GM19193 (cell line): ENCODE data around the gene SLC30A1.

Experiments used
- POLR2A ChIP-seq: IDR thresholded peaks from 4 replicates; pipeline ENCODE4 v1.6.1; 2011; ENCODE audit not compliant: insufficient read depth, insufficient read length; ENCODE audit errors: extremely low read depth

SLC30A1 gene

DNA sequence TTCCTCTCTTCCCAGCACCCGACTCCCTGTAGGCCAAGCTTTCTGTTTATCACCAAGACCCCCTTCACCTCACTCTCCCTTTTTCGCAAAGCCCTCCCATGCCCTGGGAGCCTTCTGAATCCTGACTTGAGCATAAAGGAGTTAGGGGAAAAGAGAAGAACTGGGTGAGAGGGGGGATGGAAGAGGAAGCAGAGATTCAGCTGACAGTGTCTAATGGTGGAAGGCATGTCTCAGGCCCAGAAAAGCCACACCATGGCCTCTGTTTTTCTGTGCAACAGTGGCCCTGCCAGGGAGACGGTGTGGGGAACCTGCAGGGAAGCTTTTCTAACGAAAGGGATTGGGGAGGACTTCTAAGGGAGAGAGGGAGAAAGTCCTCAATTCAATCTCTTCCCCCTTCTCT is 32.9 kb upstream of the SLC30A1 start:
- no peak for TF ChIP-seq POLR2A

DNA sequence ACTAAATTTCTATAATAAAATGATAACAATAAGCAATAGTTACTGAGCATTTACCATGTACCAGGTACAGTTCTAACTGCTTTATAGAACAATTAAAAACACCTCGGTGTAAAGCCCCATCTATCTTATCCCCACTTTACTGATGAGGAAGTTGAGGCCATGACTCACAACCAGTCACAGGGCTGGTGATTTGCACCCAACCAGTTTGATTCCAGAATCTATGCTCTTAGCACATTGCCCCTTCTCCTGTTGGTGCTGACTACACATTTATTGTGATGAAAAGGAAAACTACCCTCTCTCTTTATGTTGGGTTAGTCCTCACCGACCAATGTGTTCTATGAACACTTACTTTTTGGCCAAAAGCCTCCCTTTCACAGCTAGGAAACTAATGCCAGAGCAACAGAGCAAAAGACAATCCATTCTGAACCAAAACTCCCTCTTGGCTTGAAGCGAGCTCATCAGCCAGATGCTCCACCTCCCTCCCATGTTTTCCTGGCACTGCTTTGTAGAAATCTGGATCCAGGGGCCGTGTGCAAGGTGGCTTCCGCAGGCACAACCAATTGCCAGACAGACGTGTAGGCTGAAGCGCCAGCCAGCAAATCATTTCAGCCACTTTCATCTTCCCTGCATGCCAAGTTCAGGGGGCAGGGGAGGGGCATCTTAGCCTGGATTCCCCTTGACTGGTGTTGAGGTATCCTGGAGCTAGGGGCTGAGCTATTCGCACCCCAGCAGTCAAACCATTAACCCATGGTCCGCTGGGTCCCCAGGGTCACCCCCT is 32.0 kb upstream of the SLC30A1 start:
- TF ChIP-seq POLR2A = no peak

DNA sequence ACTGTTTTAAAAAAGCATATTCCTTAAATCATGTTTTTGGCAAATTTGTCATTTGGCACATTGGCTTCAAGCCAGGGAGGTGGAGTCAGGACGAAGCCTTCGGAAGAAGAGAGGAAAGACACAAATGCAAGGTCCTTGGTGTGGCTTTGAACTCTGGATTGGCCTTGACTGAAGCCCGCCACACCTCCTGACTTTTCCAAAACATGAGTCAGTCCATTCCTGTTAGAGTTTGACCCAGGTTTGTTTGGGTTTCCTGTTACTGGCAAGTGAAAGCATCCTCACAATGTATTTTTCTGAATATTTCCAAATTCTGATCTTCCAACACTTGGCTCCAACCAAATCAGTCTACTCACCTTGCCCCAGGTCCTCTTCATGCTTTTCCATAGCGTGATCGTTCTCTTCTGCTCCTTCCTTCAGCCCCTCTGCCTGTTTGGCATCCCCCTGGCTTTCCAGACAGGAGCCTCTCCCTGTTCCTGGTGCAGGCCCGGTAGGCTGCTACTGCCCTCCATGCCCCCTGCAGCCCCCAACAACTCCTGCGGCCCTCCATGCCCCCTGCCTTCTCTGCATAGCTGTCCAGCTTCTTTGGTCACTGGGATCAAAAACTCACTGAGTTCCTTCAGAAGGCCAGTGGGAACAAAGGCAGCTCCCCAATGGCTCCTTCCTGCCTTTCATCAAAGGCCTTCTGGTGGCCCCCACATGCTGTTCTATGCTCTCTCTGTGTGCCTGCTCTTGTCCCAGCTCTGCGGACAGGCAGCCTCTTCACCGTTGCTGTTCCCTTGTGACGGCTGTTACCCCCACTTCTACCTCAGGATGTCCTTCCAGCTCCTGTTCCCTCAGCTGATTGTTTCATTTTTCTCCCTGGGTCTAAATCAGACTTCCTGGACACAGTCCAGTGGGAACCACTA is 30.4 kb upstream of the SLC30A1 start:
- TF ChIP-seq POLR2A = no peak

DNA sequence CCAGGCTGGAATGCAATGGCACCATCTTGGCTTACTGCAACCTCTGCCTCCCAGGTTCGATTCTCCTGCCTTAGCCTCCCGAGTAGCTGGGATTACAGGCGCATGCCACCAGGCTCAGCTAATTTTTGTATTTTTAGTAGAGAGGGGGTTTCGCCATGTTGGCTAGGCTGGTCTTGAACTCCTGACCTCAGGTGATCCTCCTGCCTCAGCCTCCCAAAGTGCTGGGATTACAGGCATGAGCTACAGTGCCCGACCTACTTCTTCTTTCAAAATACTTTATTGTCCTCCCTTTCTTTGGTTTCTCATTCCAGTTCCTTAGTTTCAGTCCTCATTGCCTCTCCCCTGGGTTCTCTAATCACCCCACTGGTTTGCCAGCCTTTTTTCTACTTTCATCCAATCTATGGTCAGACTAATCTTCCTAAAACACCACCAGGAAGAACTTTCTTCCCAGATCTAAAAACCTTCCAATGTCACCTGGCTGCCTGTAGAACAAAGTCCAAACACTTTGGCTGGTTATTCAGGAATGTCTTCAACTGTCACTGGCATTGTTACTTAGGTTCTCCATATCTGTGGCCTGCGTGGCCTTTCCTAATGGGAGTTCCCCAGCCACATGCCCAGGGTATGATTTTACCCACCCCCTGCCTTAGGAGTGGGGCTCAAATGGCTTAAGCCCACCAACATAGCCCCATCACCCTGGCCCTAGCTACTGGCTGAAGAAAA is 29.0 kb upstream of the SLC30A1 start:
- no peak for TF ChIP-seq POLR2A

DNA sequence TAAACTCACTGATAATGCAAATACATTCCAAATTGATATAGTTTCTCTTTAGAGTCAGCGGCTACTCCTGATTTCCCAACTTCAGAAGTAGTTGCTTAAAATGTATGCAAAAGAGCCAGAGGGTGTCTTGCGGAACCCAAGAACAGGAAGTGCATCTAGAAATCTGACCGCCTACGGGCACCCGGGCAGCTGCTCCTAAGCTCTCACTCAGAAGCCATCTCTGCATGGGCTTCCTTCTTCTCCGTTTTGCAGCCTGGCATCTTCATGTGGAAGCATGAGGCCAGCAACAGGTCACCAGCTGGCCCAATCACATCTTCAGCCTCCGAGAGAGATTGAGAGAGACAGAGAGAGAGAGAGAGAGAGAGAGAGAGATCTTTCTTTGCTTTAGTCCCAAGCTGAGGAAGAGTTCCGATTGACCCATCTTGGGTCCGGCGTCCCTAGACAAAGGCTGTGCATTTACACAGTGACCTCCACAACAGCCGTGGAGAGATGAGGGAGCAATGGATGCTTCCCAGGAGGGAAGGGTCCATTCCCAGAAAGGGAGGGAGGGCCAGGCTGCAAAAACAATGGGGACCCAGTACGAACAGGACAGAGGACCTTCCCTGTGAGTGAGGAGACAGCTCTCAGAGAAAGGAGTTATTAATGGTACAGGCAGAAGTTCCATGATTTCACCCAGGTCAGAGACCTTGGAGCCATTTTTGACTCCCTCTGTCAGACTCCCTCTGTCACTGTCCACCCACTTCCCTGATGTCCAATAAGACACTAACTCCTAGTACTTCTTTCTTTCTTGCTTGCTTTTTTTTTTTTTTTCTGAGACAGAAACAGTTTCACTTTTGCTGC is 28.2 kb upstream of the SLC30A1 start:
- TF ChIP-seq POLR2A = peak; percentile 50

DNA sequence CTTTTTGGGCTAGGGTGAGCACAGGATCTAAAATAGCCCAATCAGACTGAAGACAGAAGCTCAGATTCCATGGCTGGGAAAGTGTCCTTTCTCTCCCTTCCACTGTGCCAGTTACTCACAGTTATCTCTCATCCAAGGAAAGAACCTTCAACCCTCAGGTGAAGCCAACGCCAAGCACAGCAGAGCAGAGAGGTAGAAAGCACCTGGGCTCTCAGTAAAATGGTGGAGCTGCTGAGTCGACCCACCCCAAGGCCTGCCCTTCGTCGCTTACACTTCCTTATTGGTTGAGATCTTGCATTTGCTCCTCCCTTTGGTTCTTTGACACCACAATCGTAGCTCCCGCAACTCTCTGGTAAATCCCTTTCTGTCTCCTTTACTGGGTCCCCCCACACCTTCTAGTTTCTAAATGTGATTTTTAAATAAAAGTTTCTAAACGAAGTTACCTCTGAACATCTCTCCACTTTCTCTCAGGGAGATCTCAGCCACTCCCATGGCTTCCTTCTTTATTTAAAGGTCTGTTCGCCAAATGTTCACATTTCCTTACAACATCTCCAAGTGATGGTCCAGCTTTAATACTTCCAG is 27.5 kb upstream of the SLC30A1 start:
- TF ChIP-seq POLR2A = peak; percentile 60

DNA sequence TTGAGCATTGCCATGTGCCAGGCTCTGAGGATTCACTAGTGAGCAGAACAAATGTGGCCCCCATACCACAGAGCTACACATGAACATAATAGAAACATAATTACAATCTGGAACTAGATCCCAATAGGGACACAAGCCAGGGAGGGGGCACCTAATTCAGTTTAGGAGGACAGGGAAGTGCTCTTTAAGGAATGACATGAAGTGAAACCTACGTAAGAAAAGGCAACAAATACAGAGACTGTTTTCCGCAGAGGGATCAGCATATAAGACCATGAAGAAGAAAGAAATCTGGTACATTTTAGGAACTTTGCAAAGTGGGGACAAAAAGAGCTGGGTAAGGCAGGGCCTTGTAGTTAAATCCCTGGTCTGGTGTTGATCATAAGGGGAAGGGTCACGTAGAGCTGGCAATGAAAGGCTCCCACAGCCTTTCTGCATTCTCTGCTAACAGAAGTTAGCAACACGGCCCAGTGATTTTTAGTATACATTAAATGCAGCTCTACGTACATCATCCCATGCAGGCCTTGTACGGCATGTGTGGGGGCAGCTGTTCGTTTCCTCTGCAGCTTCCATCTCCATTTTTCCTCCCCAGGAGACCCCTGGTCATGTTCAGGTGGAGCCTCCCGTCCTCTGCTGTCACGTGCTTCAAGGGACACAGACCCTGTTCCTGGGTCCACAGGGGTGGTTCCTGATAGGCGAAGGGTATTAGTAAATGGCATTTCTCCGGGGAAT is 26.8 kb upstream of the SLC30A1 start:
- TF ChIP-seq POLR2A = no peak

DNA sequence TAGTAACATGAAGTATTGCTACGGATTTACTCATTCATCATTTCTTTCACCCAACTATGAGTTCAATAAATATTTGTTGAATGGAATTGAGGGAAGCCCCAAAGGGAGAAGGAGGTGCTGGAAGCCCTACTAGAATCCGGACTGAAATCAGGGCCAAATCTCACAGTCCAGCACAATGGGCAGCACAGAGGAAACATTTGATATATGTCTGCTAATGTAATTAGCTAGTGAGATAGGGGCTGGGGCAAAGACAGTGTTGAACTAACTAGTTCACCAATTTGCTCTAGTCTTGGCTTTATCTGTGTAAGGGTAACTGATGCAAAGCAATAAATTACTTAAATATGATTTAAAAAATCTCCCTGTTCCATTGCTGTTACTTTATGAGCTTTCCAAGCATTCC is 26.1 kb upstream of the SLC30A1 start:
- TF ChIP-seq POLR2A = no peak

DNA sequence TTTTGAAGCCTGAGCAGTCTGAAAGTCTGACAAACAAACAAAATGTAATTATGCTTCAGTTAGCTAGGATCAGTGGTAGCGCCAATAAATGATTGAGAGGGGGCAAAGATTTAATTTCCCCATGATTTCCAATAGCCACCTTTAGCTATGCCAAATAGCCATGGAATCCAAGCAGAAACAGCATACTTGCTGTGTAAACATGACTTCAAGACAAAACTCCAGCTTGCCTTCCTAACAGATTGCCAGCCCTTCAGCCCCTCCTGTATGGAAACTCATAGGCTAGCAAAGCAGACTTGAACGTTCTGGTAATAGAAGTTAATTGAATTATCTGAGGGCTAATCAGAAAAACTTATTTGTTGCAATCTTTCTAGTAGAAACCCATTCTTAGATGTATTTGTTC is 25.6 kb upstream of the SLC30A1 start:
- TF ChIP-seq POLR2A = no peak

DNA sequence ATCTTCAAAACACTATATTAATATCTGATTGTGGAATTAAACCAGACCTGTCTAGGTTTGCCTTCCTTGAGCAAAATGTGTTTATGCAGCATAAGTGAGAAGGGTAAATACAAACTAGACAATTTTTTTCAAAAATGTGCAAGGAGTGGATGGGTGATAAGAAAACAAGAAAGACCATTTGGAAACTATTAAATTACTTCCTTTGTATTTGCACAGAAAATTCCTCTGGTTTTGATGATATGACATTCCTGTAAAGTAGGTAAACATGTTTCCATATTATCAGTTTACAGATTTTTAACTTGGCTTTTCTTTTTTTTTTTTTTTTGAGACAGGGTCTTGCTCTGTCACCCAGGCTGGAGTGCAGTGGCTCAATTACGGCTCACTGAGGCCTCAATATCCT is 24.8 kb upstream of the SLC30A1 start:
- TF ChIP-seq POLR2A = no peak

DNA sequence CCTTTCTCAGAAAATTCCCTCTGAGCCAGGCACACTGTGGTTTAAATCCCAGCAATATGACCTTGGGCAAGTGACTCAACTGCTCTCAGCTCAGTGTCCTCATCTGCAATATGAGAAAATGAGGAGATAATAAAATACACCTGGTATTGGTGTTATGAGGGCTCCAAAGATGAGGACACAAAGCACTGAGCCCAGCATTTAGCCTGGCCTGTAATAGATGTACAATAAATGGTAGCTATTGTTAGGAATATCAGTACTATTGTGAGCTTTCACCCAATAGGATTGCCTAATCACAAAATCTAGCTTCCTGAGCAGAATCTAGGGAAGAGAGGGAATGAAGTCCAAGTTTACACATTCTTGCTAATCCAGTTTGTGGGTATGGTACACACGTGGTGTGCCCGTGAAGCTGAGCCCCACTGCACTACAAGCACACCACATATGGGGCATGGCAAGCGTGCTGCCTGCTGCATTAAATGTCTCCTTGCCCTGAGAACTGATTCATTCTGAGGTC is 24.3 kb upstream of the SLC30A1 start:
- TF ChIP-seq POLR2A = no peak

DNA sequence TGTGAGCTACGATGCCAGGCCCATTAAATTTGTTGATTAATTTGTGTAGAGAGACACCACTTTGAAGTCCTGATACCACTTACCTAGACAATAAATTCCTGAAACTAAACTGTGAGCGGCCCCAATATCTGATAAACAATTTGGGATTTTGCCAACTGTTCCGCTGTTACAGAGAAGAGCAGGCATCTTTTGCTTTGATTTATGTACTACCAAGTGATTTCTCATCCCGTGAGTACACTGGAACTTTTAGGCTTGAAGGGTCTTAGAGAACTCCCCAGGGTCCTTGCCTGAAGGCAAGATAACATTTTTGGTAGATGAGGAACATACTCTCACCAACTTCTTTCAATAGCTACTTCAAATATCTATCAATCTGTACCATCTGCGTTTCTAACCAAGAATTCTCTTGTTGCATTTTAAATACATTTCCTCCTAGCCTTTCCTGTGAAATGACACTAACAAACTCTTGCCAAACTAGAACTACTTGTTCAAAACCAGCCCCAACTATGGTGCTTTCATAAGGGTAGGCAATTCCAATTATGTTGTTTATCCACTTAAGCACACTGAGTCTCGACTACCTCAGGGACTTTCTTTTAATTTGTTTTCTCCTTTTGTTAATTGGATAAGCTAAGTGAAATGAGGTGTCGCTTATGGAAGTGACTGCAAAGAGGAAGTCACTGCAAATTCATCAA is 23.2 kb upstream of the SLC30A1 start:
- TF ChIP-seq POLR2A = no peak

DNA sequence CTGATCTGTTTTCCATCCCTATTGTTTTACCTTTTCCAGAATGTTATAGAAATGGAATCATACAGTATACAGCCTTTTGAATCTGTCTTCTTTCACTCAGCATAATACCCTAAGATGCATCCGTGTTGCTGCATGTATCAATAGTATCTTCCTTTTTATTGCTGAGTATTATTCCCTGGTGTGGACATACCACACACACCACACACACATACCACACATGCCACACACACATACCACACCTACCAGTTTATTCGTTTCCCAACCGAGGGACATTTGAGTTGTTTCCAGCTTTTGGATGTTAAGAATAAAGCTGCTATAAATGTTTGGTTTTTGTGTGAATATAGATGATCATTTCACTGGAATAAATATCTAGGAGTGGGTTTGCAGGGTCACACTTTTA is 22.2 kb upstream of the SLC30A1 start:
- TF ChIP-seq POLR2A = no peak
